Skeletal muscle tissue (tissue), 4 donors: ENCODE measurements around the gene OR7G2. TPM values are rescaled to one million over a fixed set of nuclear protein-coding genes. Genes with fewer than 3 reads are reported as not detected.
"Not testable (repeated sequence)": the region's sequence is repeated elsewhere in the genome, so short reads cannot be mapped to it uniquely, and the experiment has no call there.

ENCODE experiments used
- H3K27ac ChIP-seq: one replicate; pipeline ENCODE4 v1.7.0; 2013; ENCODE audit warnings: mild to moderate bottlenecking, low read depth, low read length, inconsistent platforms
- H3K27me3 ChIP-seq, 3 donors: one replicate each; pipeline ENCODE4 v1.7.0; 2013; ENCODE audit warnings: low read length in 3 of 3; ENCODE audit not compliant: control insufficient read depth in 3 of 3, insufficient read depth in 3 of 3
- H3K36me3 ChIP-seq, 3 donors: one replicate each; pipeline ENCODE4 v1.7.0; 2013; ENCODE audit warnings: low read length in 3 of 3; ENCODE audit not compliant: control insufficient read depth in 3 of 3, insufficient read depth in 3 of 3
- H3K4me1 ChIP-seq, 3 donors: one replicate each; pipeline ENCODE4 v1.7.0; 2013; ENCODE audit warnings: low read length in 3 of 3, mild to moderate bottlenecking in 3 of 3; ENCODE audit not compliant: control insufficient read depth in 3 of 3, insufficient read depth in 3 of 3
- H3K4me3 ChIP-seq, 3 donors: one replicate each; pipeline ENCODE4 v1.7.0; 2013; ENCODE audit warnings: low read length in 3 of 3
- H3K9ac ChIP-seq, 3 donors: one replicate each; pipeline ENCODE4 v1.7.0; 2013; ENCODE audit warnings: low read length in 3 of 3, mild to moderate bottlenecking in 3 of 3, moderate library complexity in 2 of 3, low read depth in 1 of 3
- H3K9me3 ChIP-seq, 3 donors: one replicate each; pipeline ENCODE4 v1.7.0; 2013; ENCODE audit warnings: low read length in 3 of 3; ENCODE audit not compliant: control insufficient read depth in 3 of 3
- total RNA-seq: library from RNA; depleted of rRNA; stranded (reverse); fragments of >200 nt; gene quantifications from one replicate; pipeline ENCODE4 v1.2.3, GENCODE V29; 2014
- donor health status: Osteomylitis.

OR7G2 gene
- total RNA-seq, 1 donor from 2014 or later, result not detected

DNA sequence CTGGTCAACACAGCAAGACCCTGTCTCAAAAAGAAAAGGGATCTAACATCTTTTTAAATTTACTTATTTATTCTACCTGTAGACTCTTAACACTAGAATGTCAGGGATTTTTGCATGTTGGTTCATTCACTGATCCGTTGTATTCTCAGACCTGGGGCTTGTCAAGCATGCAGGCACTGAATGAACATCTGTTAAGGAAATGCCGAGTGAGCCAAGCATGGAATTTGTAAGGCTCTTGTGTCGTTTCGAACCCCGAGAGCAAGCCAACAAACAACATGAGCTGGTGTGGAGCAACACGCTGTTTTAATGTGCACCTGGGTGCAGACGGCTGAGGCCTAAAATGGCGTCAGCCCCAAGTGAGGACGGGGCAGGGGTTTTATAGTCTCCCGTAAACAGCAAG lies 30.4 kb downstream of the OR7G2 start:
- Histone ChIP-seq H3K4me3 (no peak overlapping the region), H3K9me3 (peaks cover 0 to 3% (median 0%) of the 10 kb centered on the region in 3 donors), H3K27me3 (no peaks in the 10 kb centered on the region), H3K9ac (no peak overlapping the region), H3K4me1 (peaks cover 0 to 4% (median 0%) of the 10 kb centered on the region in 3 donors), H3K36me3 (no peaks in the 10 kb centered on the region), H3K27ac (no peak overlapping the region)

DNA sequence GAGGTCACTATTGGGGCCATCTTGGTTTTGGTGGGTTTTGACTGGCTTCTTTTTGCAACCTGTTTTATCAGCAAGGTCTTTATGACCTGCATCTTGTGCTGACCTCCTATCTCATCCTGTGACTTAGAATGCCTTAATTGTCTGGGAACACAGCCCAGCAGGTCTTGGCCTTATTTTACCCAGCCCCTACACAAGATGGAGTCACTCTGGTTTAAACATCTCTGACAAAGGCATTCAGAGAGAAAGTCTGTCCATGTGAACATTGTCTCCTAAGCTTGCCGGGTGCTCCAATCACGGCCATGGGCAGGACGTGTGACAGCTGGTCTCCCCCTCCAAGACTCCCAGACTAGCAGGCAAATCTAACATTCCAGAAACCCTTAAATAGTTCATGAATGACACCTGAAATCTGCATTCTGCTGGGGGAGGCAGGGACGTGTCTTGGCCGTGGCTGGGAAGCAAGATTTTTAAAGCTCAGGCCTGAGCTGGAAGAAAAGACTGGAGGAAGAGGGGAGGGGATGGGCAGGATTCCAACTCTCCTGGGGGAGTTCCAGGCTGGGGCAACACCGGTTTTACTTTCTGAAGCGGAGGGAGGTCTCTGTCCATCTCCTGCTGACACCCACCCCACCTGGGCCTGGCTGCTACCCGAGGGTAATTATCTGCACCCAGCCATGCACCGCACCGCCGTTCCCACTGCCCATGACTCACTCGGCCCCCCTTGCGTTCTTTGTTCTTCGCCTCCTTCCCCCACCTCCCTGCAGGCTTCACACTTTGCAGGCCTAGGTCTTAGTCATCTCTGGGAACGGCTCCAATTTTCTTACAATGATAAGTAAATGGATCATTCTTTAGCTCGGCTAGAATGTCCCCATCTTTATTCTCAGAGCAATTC lies 32.0 kb downstream of the OR7G2 start:
- Histone ChIP-seq H3K9ac (no peak overlapping the region), H3K27ac (no peak overlapping the region), H3K36me3 (no peaks in the 10 kb centered on the region), H3K27me3 (no peaks in the 10 kb centered on the region), H3K9me3 (peaks cover 0 to 3% (median 0%) of the 10 kb centered on the region in 3 donors), H3K4me3 (no peak overlapping the region), H3K4me1 (peaks cover 0 to 4% (median 0%) of the 10 kb centered on the region in 3 donors)

DNA sequence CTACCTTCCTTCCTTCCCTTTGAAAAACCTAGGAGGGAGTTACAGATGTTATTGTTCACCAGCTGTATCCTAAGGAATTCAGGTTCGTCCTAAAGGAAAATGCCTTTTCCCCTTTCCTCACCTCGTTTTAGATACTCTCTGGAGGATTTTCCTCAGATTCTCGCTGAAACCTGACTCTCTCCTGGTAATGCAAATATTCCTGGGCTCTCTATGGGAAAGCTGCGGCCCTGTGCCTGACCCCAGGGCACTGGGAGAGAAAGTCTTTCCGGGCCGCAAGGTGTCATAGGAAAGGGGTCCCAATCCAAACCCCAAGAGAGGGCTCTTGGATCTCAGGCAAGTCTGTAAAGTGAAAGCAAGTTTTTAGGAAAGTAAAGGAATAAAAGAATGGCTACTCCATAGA lies 33.5 kb downstream of the OR7G2 start:
- no peaks in the 10 kb centered on the region for H3K36me3 ChIP-seq
- H3K4me1 ChIP-seq, result peaks cover 0 to 4% (median 0%) of the 10 kb centered on the region in 3 donors
- H3K9me3 ChIP-seq, result peaks cover 0 to 3% (median 0%) of the 10 kb centered on the region in 3 donors
- no peak overlapping the region for H3K4me3 ChIP-seq
- H3K9ac ChIP-seq, result no peak overlapping the region
- peaks cover 0 to 3% (median 0%) of the 10 kb centered on the region in 3 donors for H3K27me3 ChIP-seq
- no peak overlapping the region for H3K27ac ChIP-seq

DNA sequence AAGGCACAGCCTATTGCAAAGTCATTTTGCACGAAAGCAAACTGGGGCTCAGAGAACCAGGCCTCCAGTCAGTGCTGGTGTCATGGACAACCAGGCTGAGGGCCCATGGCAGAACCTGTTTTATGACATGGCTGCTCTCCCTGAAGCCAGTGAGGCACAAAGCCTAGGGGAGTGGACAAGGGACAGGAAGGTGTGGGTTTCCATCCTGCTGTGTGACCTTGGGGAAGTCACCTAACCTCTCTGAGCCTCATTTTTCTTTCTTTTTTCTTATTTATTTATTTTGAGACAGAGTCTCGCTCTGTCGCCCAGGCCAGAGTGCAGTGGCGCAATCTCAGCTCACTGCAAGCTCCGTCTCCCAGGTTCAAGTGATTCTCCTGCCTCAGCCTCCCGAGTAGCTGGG lies 35.6 kb downstream of the OR7G2 start:
- not testable (repeated sequence) for H3K4me1 ChIP-seq, H3K27ac ChIP-seq, H3K9me3 ChIP-seq, H3K36me3 ChIP-seq, H3K4me3 ChIP-seq, H3K27me3 ChIP-seq, H3K9ac ChIP-seq

DNA sequence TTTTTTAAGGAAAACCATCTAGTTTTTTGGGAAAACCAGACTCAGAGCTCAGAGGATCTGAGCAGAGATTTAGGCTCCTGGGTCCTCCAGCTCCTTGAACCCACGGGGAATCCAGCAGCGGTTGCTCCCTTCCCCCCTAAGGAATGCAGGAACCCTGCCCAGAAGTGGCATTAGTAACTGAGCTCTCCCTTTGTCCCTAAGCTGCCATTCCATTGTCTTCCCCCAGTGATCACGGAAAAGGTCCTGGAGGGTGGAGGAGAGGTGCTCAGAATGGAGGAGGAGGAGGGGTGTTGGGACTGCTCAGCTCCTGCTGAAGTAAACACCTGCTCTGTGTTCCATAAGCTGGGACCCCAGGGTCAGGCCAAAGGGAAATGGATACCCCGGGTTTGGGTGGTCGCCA lies 37.2 kb downstream of the OR7G2 start:
- H3K4me3 ChIP-seq, result no peak overlapping the region
- no peaks in the 10 kb centered on the region for H3K36me3 ChIP-seq
- no peak overlapping the region for H3K9ac ChIP-seq
- peaks cover 0 to 3% (median 0%) of the 10 kb centered on the region in 3 donors for H3K27me3 ChIP-seq
- H3K27ac ChIP-seq, result no peak overlapping the region
- H3K9me3 ChIP-seq, result no peaks in the 10 kb centered on the region
- H3K4me1 ChIP-seq, result no peaks in the 10 kb centered on the region

DNA sequence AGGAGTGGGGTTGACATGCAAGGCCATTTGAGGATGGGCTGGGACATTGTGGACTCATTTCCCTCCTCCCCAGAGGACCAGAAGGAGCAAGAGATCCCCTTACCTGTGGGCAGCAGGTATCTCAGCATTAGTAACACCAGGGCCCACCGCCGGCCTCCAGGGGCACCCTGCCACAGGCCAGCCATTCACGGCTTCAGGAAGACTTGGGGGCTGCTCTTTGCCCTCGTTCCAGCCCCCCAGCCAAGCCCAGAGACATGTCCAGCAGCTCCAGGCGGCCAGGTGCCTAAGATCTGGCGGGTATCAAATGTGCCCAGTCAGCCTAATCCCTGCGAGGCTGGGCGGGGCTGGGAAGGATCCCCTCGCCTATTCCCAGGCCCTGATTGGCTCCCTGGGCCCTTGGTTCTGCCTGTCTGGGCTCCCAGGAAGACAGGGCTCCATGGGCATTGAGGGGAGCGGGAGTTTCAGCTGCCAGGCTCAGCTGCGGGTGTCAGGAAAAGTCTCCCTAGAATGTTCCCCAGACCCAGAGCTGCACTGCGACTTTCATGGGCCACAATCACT lies 41.7 kb downstream of the OR7G2 start:
- no peaks in the 10 kb centered on the region for H3K9me3 ChIP-seq
- peaks cover 0 to 3% (median 0%) of the 10 kb centered on the region in 3 donors for H3K27me3 ChIP-seq
- no peak overlapping the region for H3K9ac ChIP-seq
- no peak overlapping the region for H3K4me3 ChIP-seq
- no peak overlapping the region for H3K27ac ChIP-seq
- no peaks in the 10 kb centered on the region for H3K4me1 ChIP-seq
- H3K36me3 ChIP-seq, result no peaks in the 10 kb centered on the region

DNA sequence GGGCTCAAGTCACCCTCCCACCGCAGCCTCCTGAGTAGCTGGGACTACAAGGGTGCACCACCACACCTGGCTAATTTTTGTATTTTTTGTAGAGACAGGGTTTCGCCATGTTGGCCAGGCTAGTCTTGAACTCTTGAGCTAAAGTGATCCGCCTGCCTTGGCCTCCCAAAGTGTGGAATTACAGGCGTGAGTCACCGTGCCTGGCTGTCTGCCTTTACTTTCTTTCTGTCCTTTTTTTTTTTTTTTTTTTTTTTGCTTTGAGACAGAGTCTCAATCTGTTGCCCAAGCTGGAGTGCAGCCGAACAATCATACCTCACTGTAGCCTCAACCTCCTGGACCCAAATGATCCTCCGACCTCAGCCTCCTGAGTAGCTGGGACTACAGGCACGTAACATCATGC lies 45.4 kb downstream of the OR7G2 start:
- Histone ChIP-seq H3K27ac (no peak overlapping the region), H3K4me3 (no peak overlapping the region), H3K4me1 (no peaks in the 10 kb centered on the region), H3K9me3 (no peaks in the 10 kb centered on the region), H3K27me3 (no peaks in the 10 kb centered on the region), H3K9ac (no peak overlapping the region), H3K36me3 (no peaks in the 10 kb centered on the region)

DNA sequence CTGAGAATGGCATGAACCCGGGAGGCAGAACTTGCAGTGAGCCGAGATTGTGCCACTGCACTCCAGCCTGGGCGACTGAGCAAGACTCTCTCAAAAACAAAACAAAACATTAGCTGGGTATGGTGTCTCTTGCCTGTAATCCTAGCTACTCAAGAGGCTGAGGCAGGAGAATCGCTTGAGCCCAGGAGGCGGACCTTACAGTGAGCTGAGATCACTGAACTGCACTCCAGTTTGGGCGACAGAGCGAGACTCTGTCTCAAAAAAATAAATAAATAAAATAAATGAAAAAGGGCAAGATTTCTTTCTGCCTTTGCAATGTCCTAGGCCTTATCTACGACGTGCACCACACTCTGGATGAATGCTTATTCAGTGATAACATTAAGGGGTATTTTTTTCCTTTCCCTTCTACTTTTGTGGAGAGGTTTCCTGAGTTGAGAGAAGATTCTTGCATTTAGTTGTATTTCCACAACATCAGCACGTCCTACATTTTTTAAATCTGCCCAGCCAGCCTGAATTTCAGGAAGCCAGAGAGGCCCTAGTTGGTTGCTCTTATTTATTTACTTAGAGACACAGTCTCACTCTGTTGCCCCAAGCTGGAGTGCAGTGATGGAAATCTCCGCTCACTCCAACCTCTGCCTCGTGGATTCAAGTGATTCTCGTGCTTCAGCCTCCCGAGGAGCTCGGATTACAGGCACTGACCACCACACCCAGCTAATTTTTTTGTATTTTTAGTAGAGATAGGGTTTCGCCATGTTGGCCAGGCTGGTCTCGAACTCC lies 46.5 kb downstream of the OR7G2 start:
- H3K9me3 ChIP-seq, result no peaks in the 10 kb centered on the region
- H3K4me1 ChIP-seq, result no peaks in the 10 kb centered on the region
- no peak overlapping the region for H3K27ac ChIP-seq
- no peak overlapping the region for H3K4me3 ChIP-seq
- H3K36me3 ChIP-seq, result no peaks in the 10 kb centered on the region
- H3K27me3 ChIP-seq, result no peaks in the 10 kb centered on the region
- no peak overlapping the region for H3K9ac ChIP-seq

DNA sequence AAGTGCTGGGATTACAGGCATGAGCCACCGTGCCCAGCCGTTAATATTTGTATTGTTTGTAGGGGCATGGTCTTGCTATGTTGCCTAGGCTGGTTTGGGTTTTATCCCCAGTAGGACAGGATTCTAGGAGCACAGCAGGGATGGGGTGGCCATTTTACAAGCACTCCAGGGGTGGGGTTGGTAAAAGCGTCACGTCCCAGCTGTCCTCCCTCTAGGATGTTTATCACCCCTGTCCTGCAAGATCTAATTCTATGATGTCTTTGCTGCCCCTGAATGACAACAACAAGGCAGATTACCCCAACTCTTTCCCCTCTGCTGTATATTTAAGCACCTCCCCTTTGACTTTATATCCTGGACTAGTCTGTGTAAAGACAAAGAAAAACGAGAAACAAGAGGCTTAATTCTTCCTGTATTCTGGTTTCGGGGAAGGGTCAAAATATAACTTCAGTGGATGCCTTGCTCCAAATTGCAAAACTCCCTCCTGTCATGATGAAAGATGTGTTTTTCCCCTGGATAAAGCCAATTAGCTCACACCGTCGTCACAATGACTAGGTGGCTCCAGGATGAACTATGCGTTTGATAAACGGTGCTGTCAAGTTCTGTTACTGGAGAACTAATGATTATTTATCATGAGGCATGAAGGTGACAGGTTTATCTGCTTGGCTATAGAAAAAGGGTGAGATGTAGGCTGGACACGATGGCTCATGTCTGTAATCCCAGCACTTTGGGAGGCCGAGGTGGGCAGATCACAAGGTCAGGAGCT lies 48.2 kb downstream of the OR7G2 start:
- Histone ChIP-seq H3K4me3 (no peak overlapping the region), H3K27ac (no peak overlapping the region), H3K27me3 (no peaks in the 10 kb centered on the region)

More for the DNA sequence above, 48.2 kb downstream of the OR7G2 start:
- H3K9ac ChIP-seq, result no peak overlapping the region
- H3K4me1 ChIP-seq, result no peaks in the 10 kb centered on the region
- no peaks in the 10 kb centered on the region for H3K9me3 ChIP-seq
- H3K36me3 ChIP-seq, result no peaks in the 10 kb centered on the region
